HG02970 (cell line): ENCODE measurements around the gene PHF12.
A peak's percentile ranks its signal among the peaks of the same experiment; 100 is the strongest.

ENCODE experiments used
- ATAC-seq: cut with Tn5 transposase; IDR thresholded peaks from one replicate; pipeline ENCODE4 v1.9.1; 2021; ENCODE audit warnings: mild to moderate bottlenecking, moderate library complexity, moderate number of reproducible peaks; ENCODE audit not compliant: unreplicated experiment, low FRiP score

PHF12 gene

DNA sequence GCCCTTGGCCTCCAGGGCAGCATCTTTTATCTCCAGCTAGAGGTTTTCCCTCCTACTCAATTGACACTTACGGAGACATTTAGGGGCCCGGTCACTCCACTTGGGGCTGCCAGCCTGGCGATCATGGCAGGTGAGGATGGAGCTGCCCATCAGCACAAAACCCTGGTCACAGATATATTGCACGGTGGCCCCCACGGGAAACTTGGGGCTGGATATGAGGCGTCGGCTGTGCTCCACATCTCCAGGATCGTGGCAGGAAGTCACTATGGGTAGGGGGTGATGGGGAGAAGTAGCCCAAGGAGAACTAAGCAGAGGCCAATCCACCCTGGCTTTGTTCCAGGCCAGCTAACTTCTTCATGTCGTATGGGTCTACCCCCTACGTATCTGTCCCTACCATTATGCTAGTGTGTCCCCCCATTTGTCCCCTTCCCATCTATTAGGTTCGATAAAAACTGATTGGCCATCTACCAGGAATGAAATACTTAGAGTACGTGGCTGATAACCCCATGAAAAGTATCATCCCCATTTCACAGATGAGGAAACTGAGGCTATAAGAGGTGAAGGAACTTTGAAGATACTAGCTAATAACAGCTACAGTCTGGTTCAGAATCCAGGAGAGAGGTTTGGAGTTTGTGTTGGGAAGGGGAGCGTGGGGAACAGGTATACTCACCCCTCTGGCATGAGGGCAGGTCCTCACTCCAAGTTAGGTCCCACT is 6.1 kb upstream of the PHF12 start:
- ATAC-seq: no peak

DNA sequence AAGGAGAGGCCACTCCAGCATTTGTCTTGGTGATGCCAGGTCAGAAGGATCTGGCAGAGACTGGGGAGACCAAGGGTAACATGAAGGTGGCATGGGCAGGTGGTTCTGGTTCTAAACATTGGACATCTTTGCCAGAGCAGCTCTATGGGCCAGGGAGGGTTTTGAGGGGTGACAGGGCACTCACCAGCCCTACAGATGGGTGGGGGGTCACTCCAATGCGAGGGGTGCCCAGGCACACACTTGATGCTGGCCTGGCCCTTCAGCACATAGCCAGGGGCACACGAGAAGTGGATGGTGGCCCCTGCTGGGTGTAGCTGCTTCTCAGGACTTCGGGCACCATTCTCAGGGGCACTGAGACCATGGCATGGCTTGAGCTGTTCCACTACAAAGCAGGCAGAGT is 5.5 kb upstream of the PHF12 start:
- no peak for ATAC-seq

DNA sequence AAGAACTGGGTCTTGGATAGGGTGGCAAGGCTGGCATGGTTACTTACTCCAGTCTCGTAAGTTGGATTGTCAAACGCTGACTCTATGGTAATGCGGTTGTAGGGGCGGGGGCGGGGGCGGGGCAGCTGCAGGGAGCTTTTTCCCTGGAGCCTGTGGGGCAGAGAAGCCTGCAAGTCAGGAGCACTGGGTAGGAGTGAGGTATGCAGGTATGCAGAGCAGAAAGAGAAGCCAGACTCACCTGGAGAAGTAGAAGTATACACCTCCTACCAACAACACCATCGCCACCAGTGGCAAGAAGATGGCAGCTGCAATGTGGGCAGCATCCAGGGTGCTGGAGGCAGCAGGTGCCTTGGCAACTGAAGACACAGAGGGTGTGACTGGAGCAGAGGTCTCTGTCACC is 4.8 kb upstream of the PHF12 start:
- ATAC-seq: no peak

DNA sequence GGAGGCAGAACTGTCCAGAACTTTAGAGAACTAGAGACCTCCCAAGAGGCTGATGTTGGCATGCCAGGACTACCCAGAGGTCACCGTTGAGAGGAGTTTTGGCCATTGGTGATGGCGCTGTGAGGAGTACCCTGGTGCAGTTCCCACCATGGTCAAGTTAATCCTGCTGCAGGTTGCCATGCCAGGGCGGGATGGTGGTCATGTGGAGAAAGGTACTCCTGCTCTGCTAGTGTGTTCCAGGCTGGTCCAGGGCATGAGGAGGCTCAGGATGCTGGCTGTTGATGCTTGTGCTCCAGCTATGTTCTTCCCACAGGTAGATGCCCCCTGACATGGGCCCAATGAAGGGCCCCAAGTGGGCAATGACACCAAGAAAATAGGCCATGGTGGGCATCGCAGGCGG is 4.1 kb upstream of the PHF12 start:
- ATAC-seq: no peak

DNA sequence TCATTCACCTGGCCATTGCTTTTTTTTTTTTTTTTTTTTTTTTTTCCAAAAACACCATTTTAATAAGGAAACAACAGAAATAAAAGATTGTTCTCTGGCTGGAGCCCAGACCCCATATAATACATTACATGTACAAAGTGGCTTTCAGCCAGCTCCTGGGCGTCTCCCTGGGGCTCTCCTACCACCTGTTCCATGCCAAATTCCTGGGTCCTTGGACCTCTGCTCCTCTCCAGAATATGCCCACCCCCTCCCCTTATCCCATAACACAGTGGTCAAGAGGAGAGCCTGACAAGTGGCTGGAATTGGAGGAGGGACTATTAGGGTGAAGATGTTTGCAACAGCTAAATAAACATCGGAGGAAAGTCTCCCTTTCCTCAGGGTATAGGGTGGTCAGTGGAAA is 3.6 kb upstream of the PHF12 start:
- no peak for ATAC-seq

DNA sequence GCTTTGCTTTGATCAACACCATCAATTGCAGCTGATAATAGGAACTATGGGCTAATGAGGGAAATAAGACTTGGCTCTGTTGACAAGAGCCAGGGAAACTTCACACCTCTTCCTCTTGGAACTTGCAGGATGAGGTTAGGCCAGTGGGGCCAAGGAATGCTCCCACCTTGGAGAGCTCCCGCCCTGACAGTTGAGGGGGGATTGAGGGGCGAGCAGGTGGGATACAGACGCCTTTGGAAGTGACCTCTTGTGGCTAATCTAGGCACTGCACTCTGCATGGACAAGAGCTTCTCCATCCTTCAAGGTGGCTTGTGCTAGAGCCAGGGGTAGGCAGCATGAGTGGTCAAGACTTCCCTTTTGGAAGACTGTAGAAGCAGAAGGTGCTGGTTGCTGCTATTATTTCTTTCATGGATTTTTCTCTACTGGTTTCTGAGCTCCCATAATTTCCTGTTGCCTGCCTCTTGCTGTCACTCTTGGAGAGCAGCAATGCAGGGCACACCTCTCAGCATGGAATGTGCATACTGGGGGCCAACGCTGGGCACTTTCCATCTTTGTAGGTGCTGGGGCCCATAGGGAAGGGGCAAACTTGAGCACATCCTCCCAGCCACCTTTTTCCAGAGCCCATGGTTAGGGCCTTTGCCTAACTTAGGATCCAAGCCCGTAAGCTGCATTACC is 2.3 kb upstream of the PHF12 start:
- ATAC-seq: no peak

DNA sequence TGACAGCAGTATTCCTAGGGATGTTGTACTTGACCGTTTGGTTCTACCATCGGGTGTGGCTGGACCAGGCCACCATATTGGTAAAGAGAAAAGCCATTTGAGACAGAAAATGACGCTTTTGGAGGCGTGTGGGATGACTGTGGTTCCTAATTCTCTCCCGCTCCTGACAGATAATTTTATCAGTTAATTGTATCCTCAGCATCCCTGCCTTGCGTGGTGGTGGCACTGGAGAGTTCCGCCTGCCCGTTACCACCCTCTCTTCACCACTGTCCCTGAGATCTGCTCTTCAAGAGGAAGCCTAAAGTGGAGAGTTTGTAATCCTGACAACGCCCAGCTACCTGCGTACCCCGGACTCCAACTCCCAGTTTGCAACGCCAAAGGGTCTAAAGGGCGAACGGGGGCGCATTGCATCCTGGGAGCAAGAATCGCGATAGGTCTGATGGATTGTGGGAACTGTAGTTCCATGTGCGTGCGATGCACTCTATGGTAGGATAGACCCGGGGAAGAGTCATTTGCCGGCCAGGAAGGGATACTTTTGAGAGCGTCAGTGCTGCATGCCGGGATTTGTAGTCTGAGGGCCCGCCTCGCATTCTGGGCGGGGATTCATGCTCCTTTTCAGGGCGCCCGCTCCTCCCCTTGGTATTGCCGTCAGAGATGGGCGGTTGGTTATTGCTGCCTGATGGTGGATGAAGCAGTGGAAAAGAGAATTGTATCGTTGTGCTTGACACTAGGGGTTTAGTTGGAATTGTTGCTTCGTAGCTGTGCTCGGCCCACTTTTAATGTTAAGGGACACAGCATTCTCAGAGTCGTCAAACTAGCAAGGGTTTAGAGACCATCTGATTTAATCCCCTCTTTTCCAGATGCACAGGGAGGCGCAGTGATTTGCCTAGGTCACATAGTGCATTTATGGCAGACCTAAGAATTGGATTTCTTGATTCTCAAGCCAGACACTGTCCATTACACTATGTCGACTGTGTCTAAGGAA is 965 bp upstream of the PHF12 start:
- peak; percentile 47 for ATAC-seq

DNA sequence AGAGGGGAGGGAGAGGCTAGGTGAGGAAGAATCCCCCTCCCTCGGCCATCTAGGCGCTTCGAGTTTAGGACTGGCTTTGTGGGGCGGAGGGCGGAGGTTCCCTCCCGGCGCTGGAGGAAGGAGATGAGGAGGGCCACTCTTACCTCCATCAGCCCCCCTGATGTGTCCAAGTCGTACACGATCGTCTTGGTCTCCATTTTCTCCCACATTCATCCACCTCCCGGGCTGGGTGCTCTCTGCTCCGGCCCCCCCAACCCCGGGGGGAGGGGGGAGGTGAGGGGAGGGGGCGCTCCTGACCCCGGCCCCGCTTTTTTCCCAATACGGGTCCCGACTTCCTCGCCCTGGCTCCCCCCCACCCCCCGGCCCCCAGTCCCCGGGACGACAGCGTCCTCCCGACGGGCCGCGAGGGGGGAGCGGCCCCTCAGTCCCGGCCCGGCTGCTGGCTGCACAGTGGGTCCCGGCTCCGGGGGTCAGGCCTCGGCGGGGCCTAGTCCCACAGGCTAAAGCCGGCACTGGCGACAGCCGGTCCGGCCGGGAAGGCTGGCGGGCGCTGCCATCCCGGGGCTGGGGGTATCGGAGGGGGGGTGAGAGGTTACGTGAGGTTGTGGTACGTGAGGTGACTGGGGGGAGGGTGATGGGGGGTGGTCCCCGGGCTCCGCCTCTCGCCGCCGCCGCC is 428 bp downstream of the PHF12 start:
- peak; percentile 0 for ATAC-seq

DNA sequence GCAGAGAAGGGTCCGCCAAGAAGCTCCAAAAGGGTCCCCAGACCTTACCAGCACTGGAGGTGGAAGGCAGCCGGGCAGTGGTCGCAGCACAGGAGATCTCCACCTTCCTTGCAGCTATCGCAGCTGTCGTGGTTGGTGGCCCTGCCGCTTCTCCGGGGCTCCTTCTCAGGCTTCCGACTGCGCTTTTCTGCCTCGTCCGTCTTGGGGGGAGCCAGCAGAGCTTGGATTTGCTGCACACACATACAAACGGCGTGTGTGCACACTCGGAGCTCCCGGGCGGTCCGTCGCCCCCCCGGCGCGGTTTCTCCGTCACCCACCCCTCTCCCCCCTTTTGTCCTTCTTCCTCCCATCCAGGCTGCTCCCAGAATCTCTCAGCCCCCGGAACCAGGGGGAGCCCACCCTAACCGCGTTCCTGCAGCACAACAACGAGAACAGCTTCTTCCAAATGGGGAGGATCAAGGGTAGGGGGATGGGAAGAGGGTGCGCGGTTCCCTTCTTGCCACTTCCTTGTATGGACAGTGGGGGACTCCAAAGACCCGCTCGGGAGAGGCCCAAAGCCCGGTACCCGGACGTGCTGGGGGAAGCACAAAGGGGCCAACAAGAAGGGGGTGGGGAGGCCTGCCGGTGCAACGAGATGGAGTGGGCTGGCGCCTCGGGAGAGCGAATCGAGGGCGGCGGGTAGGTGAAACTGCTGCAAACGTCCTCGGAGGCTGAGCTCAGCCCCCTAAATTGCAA is 1.1 kb downstream of the PHF12 start:
- no peak for ATAC-seq

DNA sequence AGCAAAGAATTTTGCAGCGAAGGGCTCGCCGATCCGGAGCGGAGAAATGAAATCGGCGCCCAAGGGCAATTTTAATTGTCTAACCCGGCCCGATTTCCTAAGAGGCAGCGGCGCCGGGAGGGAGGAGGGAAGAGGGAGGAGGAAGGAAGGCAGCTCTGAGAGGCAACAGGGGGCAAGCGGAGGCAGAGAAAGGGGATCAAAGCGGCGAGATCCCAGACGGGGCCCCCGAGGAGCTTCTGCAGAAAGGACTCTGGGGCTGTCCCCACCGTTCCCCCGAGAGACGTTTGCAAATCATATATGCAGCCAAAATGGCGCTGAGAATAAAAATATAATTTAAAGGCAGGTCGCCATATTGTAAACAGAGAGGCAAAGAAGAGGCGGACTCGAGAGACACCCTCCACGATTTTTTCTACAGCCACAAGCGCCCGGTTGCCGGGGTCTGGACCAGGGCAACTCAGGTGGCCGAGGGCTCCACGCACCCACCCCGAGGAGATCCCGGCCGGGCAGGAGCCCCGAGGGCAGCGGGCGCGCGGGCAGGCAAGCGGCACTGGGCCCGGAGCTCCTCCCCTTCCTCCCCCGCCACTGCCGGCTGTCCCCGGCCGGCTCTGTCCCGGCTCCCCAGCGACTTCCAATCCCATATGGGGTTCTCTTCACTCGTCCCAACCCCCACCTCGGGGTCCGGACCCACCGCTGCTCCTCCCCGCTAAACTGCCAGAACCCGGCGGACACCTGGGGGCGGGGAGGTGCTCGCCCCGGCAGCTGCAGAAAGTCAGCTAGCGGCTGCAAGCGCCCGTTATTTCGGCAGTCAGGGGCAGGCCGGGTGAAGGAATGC is 1.9 kb downstream of the PHF12 start:
- ATAC-seq: no peak

DNA sequence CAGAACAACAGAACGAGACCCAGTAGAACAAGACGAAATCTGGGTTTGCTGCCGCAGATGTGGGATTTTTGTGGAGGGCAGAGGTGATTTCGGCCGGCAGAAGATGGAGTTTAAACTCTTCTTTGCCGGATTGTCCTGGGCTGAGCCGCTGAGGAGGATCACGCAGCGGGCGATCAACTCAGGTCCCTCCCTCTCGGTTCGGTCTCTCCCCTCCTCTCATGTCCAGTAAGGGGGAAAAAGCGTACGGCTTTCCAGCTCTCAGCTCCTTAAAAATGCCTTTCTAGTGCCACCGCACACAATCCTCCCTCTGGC is 2.5 kb downstream of the PHF12 start:
- no peak for ATAC-seq

DNA sequence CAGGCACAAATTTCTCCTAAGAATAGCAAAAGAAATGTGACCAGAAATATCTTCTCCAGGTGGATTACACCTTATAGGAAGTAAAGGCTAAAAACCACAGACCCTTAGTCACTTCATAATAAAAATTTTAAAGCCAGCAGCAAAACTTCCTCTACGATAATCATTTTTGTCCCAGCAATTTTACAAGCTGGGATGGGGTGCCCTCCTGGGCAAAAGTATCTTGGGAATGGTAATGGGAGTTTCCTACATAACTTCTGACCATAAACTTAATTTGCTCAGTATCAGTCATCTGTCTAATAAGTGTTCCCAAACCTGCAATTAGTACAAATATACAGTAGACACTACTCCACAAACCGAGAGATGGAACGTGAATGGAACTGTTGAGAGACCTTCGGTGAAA is 3.0 kb downstream of the PHF12 start:
- ATAC-seq: no peak

DNA sequence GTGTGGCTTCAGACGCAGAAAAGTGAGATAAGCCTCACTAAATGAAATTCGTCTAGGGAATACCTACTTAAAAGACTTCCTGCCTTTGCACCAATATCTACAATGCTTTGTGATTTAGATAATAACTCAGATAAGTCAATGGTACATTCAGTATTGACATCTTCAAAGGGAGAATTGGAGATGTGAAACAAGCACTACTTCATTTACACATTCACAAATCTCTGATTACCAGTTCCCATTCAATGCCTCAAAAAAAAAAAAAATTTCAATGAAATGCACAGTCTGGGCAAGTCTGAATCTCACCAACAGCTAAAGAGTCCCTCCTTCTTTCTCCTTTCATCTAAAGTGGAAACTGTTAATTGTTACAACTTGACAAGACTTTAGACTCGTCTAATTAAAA is 3.7 kb downstream of the PHF12 start:
- no peak for ATAC-seq

DNA sequence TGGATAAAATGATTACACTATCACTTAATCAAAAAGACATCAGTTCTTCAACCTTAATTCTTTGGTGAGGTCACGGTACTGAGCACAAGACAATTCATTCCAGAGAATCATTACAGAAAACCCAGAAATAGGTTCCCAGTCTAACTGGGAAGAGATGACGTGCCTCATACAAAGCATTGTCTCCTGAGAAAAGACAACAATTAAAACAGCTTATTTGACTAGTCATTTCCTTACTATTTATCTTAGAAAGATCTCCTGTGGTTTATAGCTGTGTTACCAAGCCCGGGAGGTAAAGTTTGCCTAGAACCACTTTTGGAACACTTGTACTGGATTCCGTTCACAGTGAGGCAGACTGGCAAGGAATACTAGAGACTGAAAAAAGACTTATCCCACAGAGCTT is 5.1 kb downstream of the PHF12 start:
- ATAC-seq: no peak

DNA sequence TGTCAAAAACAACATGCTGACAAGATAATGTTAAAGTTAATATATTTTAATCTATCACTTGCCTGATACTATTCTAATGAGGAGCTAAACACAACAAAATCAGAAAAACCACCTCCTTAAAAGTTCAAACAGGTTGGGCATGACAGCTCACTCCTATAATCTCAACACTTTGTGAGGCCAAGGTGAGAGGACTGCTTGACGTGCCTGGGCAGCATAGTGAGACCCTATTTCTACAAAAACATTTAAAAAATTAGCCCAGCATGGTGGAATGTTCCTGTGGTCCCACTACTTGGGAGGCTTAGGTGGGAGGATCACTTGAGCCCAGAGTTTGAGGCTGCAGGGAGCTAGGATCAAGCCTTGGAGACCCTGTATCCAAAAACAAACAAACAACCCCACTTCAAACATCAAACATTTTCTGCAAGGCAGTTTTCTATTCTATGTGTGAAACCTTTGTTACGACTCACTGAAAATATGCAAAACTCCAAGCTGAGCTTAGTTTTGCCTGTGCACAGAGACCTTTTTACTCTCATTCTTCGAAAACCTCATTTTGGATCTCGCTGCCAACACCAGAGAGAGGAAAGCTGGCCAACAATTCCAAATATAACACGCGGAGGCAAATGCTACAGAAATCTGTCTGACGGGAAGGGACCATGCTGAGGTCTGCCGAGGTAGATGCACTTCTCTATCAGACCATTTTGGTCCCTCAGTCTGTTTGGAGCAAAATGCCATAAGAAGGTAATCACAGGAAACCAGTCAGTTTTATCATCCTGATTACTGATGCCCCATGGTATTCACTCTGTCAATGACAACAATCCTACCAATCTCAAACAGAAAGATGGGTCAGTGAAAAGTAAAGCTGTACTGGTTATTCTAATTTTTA is 6.2 kb downstream of the PHF12 start:
- no peak for ATAC-seq

DNA sequence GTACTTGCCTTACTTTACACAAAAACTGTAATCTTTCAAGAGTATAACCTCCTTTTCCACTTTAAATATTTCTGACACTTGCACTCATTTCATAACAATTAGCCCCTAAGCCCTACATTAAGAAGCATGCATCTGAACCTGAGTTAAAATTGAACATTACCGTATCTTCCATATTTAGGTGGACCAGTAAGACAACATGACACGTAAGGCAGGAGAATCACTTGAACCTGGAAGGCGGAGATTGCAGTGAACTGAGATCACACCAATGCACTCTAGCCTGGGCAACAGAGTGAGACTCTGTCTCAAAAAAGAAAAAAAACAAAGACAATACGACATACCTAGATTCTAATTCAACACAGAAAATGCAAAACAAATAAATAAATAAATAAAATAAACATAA is 7.0 kb downstream of the PHF12 start:
- ATAC-seq: no peak

DNA sequence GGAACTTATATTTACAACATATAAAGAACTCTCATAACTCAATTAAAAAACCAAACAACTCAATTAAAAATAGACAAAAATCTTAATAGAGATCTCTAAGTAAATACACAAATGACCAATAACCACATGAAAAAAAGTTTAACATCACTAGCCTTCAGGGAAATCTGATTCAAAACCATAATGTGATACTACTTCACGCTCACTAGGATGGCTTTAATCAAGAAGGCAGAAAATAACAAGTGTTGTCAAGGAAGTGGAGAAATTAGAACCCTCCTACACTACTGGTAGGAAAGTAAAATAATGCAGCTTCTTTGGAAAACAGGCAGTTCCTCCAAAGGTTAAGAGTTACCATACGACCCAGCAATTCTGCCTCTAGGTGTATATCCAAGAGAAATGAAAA is 8.4 kb downstream of the PHF12 start:
- ATAC-seq: no peak

DNA sequence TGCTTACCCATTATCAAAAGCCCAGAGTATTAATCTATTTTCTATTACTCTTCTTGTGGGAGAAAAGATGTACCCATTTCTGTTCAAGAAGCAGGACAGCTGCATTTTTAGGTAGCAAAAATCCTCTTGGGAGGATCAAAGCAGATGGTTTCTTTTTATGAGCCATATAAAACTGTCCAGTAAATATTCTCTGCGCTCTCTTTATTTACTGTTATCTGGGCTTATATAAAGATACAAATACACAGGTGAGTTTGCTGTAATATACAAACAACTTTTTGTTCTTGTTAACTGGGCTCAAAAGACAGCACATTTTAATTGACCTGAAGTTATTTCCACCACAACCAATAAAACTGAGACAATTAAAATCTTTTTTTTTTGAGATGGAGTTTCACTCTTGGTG is 10.1 kb downstream of the PHF12 start:
- no peak for ATAC-seq
